Stomach (tissue), 9 donors: ENCODE data around the gene KCNQ5. TPM values are rescaled to one million over a fixed set of nuclear protein-coding genes. Genes with fewer than 3 reads are reported as not detected.

Experiments
- DNase-seq, 2 donors: peaks; one replicate each; pipeline versions ENCODE4 v3.0.0 to v3.0.0-alpha.2; 2013 to 2019
- H3K27ac ChIP-seq, 5 donors: fragments of 200-600 bp in 4 of 5; sonication (generic) in 4 of 5; one replicate each; pipeline ENCODE4 v1.5.1; 2013 to 2019; ENCODE audit warnings: mild to moderate bottlenecking in 1 of 5, moderate library complexity in 1 of 5
- H3K27me3 ChIP-seq, 3 donors: fragments of 200-600 bp; sonication (generic); one replicate each; pipeline ENCODE4 v1.5.1; 2017 to 2019; ENCODE audit warnings: mixed run types in 1 of 3
- H3K36me3 ChIP-seq, 4 donors: fragments of 200-600 bp; sonication (generic); 1 replicate in 3 of 4; 2 replicates in 1 of 4; pipeline ENCODE4 v1.5.1; 2016 to 2019
- H3K4me1 ChIP-seq, 4 donors: fragments of 200-600 bp; sonication (generic); one replicate each; pipeline ENCODE4 v1.5.1; 2016 to 2019
- H3K4me3 ChIP-seq, 4 donors: fragments of 200-600 bp; sonication (generic) in 3 of 4; one replicate each; pipeline ENCODE4 v1.5.1; 2016 to 2019; ENCODE audit warnings: mild to moderate bottlenecking in 1 of 4
- H3K9me3 ChIP-seq, 4 donors: fragments of 200-600 bp; sonication (generic); one replicate each; pipeline ENCODE4 v1.5.1; 2016 to 2019
- CTCF ChIP-seq, 7 experiments: fragments of 450-650 bp in 4 of 7; fragments of 200-600 bp in 3 of 7; sonication (generic) in 3 of 7; IDR thresholded peaks; one replicate each; pipeline ENCODE4 v1.5.1; 2016 to 2019; ENCODE audit warnings: antibody characterized with exemption in 7 of 7, control low read depth in 2 of 7, mild to moderate bottlenecking in 1 of 7
- EP300 ChIP-seq: sonication (generic); formaldehyde crosslinking; IDR thresholded peaks from one replicate; pipeline ENCODE4 v1.6.1; 2017; ENCODE audit warnings: antibody characterized with exemption
- POLR2A ChIP-seq, 4 donors: fragments of 450-650 bp; IDR thresholded peaks; one replicate each; pipeline ENCODE4 v1.6.1; 2016; ENCODE audit warnings: antibody characterized with exemption in 4 of 4, control low read depth in 2 of 4, mild to moderate bottlenecking in 1 of 4, moderate library complexity in 1 of 4
- POLR2AphosphoS5 ChIP-seq, 3 donors: sonication (generic); formaldehyde crosslinking; IDR thresholded peaks; one replicate each; pipeline ENCODE4 v1.6.1; 2016; ENCODE audit warnings: antibody characterized with exemption in 3 of 3
- WGBS, 5 donors: extraction: QIAGEN DNeasy Blood & Tissue Kit in 3 of 5; methylation state at CpG; one replicate each; pipeline versions ENCODE4 v1.1.5 to v1.1.7; 2013 to 2018; 5-methylcytosine and 5-hydroxymethylcytosine counted together
- intact Hi-C: fragments of 100-400 bp; cut with DNase I; formaldehyde crosslinking; loops from one replicate; pipeline ENCODE4 v1.15.1; 2023; ENCODE audit warnings: low total_unique reads
- polyA plus RNA-seq, 3 donors: library from polyadenylated mRNA; stranded (reverse); fragments of 200-250 nt; gene quantifications; one replicate each; pipeline ENCODE4 v1.2.3, GENCODE V29; 2013
- total RNA-seq, 5 donors: library from RNA; depleted of rRNA; stranded (reverse); fragments of >200 nt; gene quantifications; one replicate each; pipeline versions ENCODE4 v1.1.0 to v1.2.3, GENCODE V29; 2014 to 2016
- donor health status: healthy with polysubstance abuse.
- donor health status: Bipolar disorder and iron deficiency.
- donor health status: healthy.

KCNQ5 gene
- total and polyA plus RNA-seq, 8 donors = 0.12 to 2.8 (median 0.37) TPM; not detected in 2

GRCh38 chr6:72787391-72788031 lies 165.6 kb downstream of the KCNQ5 start:
- Histone ChIP-seq H3K4me1 (peaks cover 0 to 6% (median 0%) of the 10 kb centered on the region in 4 donors), H3K9me3 (no peaks in the 10 kb centered on the region), H3K4me3 (no peak overlapping the region), H3K27me3 (no peaks in the 10 kb centered on the region), H3K36me3 (no peaks in the 10 kb centered on the region), H3K27ac (no peak overlapping the region)
- 36 to 48% (median 46%) methylated on average over 2 of the region's 2 CpGs for WGBS, 5 donors
- intact Hi-C loops = no loop called here
- DNase-seq = peak in 1 of 2 donors; percentile 5
- no peak for TF ChIP-seq CTCF (IDR thresholded peaks at IDR 0.05)
- no peak for TF ChIP-seq POLR2AphosphoS5 (IDR thresholded peaks at IDR 0.05)
- TF ChIP-seq POLR2A (IDR thresholded peaks at IDR 0.05) = no peak
- no peak for TF ChIP-seq EP300

GRCh38 chr6:72788188-72788587 lies 166.3 kb downstream of the KCNQ5 start:
- no peaks in the 10 kb centered on the region for H3K27me3 ChIP-seq
- no peak for DNase-seq
- H3K9me3 ChIP-seq = no peaks in the 10 kb centered on the region
- H3K4me3 ChIP-seq = no peak overlapping the region
- H3K4me1 ChIP-seq = peaks cover 0 to 6% (median 0%) of the 10 kb centered on the region in 4 donors
- WGBS, 5 donors = 78 to 91% (median 82%) methylated on average over 1 of the region's 1 CpG
- no peak overlapping the region for H3K27ac ChIP-seq
- intact Hi-C loops = no loop called here
- no peaks in the 10 kb centered on the region for H3K36me3 ChIP-seq
- TF ChIP-seq CTCF (IDR thresholded peaks at IDR 0.05) (no peak), POLR2AphosphoS5 (IDR thresholded peaks at IDR 0.05) (no peak), POLR2A (IDR thresholded peaks at IDR 0.05) (no peak), EP300 (no peak)

- Histone ChIP-seq H3K27ac (no peak overlapping the region), H3K4me3 (no peak overlapping the region), H3K36me3 (no peaks in the 10 kb centered on the region), H3K4me1 (peaks cover 0 to 6% (median 0%) of the 10 kb centered on the region in 4 donors), H3K9me3 (no peaks in the 10 kb centered on the region), H3K27me3 (no peaks in the 10 kb centered on the region)
- 70 to 87% (median 83%) methylated on average over 4 of the region's 4 CpGs for WGBS, 5 donors
- no peak for TF ChIP-seq POLR2AphosphoS5 (IDR thresholded peaks at IDR 0.05)
- TF ChIP-seq EP300 = no peak
- no peak for TF ChIP-seq CTCF (IDR thresholded peaks at IDR 0.05)
- no peak for TF ChIP-seq POLR2A (IDR thresholded peaks at IDR 0.05)
- intact Hi-C loops = no loop called here
- DNase-seq = no peak
Measured at GRCh38 chr6:72789145-72789544, 167.3 kb downstream of the KCNQ5 start.

- TF ChIP-seq POLR2A (IDR thresholded peaks at IDR 0.05) (no peak), CTCF (IDR thresholded peaks at IDR 0.05) (no peak), EP300 (no peak)
- Histone ChIP-seq H3K27ac (no peak overlapping the region), H3K36me3 (no peaks in the 10 kb centered on the region), H3K27me3 (no peaks in the 10 kb centered on the region), H3K9me3 (no peaks in the 10 kb centered on the region), H3K4me1 (peaks cover 0 to 3% (median 0%) of the 10 kb centered on the region in 4 donors), H3K4me3 (no peak overlapping the region)
- WGBS, 5 donors = 57 to 82% (median 70%) methylated on average over 1 of the region's 1 CpG
- no peak for DNase-seq
- intact Hi-C loops = no loop called here
Measured at GRCh38 chr6:72792692-72793091, 170.8 kb downstream of the KCNQ5 start.
